ENCODE data around the gene XG.
A peak's percentile ranks its signal among the peaks of the same experiment; 100 is the strongest.
"Not testable (repeated sequence)": the region's sequence is repeated elsewhere in the genome, so short reads cannot be mapped to it uniquely, and the experiment has no call there.

Gene XG

DNA sequence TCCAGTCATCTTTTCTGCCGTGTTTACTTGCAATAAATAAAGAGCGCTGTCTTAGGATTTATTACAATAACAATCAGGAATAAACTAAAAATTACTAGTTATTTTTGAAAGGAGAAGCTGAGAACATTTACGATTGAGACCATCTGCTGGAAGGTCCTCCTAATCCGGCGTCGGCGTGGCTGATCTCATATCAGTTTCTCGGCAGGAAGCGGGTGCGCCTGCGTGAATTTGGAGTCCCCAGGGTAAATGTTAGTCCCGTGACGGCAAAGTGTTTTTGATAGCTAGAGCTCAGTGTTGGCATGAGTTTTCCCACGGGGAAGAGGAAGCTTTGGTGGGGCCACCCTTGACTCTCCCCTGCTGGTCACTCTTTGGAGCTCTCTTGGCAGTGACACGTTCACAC is 45.0 kb downstream of the XG start:
- H3K9me3 ChIP-seq (ENCODE audit: control insufficient read depth, insufficient read depth, low read length); H3K9ac ChIP-seq (ENCODE audit: low read depth, low read length); H3K27ac ChIP-seq (ENCODE audit: low read depth, low read length); H3K4me3 ChIP-seq (ENCODE audit: low read depth, low read length); H3K27me3 ChIP-seq (ENCODE audit: control insufficient read depth, insufficient read depth, low read length); H3K36me3 ChIP-seq (ENCODE audit: control insufficient read depth, insufficient read depth, low read length): not testable (repeated sequence)
- H3K4me1 ChIP-seq (ENCODE audit: control insufficient read depth, insufficient read depth, low read length) = peaks cover 33% of the 10 kb centered on the region

DNA sequence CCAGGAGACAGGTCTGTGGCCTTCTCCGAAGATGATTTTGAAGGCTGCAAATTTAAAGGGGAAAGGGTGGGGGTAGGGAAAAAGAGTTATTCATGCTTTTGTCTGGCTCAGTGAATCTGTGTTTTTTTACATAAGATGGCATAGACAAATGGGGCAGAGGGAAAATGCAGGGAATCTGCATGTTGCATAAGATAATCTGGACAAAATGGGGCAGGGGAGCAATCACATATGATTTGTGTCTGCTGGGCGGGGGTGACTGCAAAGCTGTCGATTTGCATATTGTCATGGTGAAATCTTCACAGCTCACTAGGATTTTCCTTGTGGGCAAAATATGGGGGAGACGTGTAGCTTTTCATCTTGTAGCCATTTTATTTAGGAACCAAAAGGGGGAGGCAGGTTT is 47.5 kb downstream of the XG start:
- no peaks in the 10 kb centered on the region for H3K27me3 ChIP-seq (ENCODE audit: control insufficient read depth, insufficient read depth, low read length)
- H3K9me3 ChIP-seq (ENCODE audit: control insufficient read depth, insufficient read depth, low read length) = no peaks in the 10 kb centered on the region
- no peak overlapping the region for H3K4me3 ChIP-seq (ENCODE audit: low read depth, low read length)
- peak overlapping the region; percentile 94 for H3K27ac ChIP-seq (ENCODE audit: low read depth, low read length)
- H3K4me1 ChIP-seq (ENCODE audit: control insufficient read depth, insufficient read depth, low read length) = peaks cover 38% of the 10 kb centered on the region
- peak overlapping the region; percentile 67 for H3K9ac ChIP-seq (ENCODE audit: low read depth, low read length)
- H3K36me3 ChIP-seq (ENCODE audit: control insufficient read depth, insufficient read depth, low read length) = no peaks in the 10 kb centered on the region

GRCh38 chrX:2799980-2800379 is 48.1 kb downstream of the XG start:
- Histone ChIP-seq H3K9ac (ENCODE audit: low read depth, low read length) (peak overlapping the region; percentile 67), H3K27ac (ENCODE audit: low read depth, low read length) (peak overlapping the region; percentile 94), H3K4me3 (ENCODE audit: low read depth, low read length) (peak overlapping the region; percentile 35; the same call in 1 of the 2 replicates), H3K4me1 (ENCODE audit: control insufficient read depth, insufficient read depth, low read length) (peaks cover 41% of the 10 kb centered on the region)
- H3K27me3 ChIP-seq (ENCODE audit: control insufficient read depth, insufficient read depth, low read length); H3K36me3 ChIP-seq (ENCODE audit: control insufficient read depth, insufficient read depth, low read length); H3K9me3 ChIP-seq (ENCODE audit: control insufficient read depth, insufficient read depth, low read length): not testable (repeated sequence)

- no peaks in the 10 kb centered on the region for H3K27me3 ChIP-seq (ENCODE audit: control insufficient read depth, insufficient read depth, low read length)
- peaks cover 48% of the 10 kb centered on the region for H3K4me1 ChIP-seq (ENCODE audit: control insufficient read depth, insufficient read depth, low read length)
- H3K4me3 ChIP-seq (ENCODE audit: low read depth, low read length) = peak overlapping the region; percentile 35
- peak overlapping the region; percentile 94 for H3K27ac ChIP-seq (ENCODE audit: low read depth, low read length)
- no peaks in the 10 kb centered on the region for H3K9me3 ChIP-seq (ENCODE audit: control insufficient read depth, insufficient read depth, low read length)
- peak overlapping the region; percentile 60 for H3K9ac ChIP-seq (ENCODE audit: low read depth, low read length)
- H3K36me3 ChIP-seq (ENCODE audit: control insufficient read depth, insufficient read depth, low read length) = no peaks in the 10 kb centered on the region
These were observed 49.4 kb downstream of the XG start for GRCh38 chrX:2801223-2801622.

DNA sequence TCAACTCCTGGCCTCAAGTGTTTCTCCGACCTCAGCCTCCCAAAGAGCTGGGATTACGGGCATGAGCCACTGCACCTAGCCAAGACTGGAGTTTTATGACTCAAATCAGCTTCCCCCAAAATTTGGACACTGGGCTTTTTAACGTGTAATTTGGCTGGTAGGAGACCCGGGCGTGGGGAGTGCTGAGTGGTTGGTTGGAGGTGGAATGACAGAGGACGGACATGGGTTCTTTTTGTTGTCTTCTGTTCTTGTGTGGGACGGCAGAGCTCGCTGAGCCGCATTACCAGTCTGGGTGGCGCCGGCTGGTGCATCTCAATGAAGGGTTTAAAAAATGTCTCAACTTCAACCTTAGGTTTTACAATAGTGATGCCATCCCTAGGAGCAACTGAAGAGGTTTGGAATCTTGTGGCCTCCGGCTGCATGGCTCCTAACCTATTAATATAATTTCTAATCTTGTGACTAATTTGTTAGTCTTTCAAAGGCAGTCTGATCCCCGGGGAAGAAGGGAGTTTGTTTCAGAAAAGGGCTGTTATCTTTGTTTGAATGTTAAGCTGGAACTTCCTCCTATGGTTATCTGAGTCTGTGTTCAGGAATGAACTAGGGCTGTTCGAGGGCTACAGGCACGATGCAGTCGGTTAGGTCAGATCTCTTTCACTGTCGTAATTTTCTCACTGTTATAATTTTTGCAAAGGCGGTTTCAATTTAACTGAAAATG is 50.7 kb downstream of the XG start:
- not testable (repeated sequence) for H3K27me3 ChIP-seq (ENCODE audit: control insufficient read depth, insufficient read depth, low read length); H3K9me3 ChIP-seq (ENCODE audit: control insufficient read depth, insufficient read depth, low read length); H3K9ac ChIP-seq (ENCODE audit: low read depth, low read length); H3K4me3 ChIP-seq (ENCODE audit: low read depth, low read length); H3K36me3 ChIP-seq (ENCODE audit: control insufficient read depth, insufficient read depth, low read length)
- H3K4me1 ChIP-seq (ENCODE audit: control insufficient read depth, insufficient read depth, low read length) = peaks cover 52% of the 10 kb centered on the region
- peak overlapping the region; percentile 93 for H3K27ac ChIP-seq (ENCODE audit: low read depth, low read length)

- not testable (repeated sequence) for H3K9me3 ChIP-seq (ENCODE audit: control insufficient read depth, insufficient read depth, low read length); H3K4me3 ChIP-seq (ENCODE audit: low read depth, low read length); H3K36me3 ChIP-seq (ENCODE audit: control insufficient read depth, insufficient read depth, low read length); H3K27me3 ChIP-seq (ENCODE audit: control insufficient read depth, insufficient read depth, low read length)
- H3K27ac ChIP-seq (ENCODE audit: low read depth, low read length) = peak overlapping the region; percentile 93
- H3K4me1 ChIP-seq (ENCODE audit: control insufficient read depth, insufficient read depth, low read length) = peaks cover 52% of the 10 kb centered on the region
- 0 out of 2 replicates have a peak overlapping the region, but pooled peaks have one; percentile 27 for H3K9ac ChIP-seq (ENCODE audit: low read depth, low read length)
These were observed 51.6 kb downstream of the XG start for GRCh38 chrX:2803486-2803885.

- not testable (repeated sequence) for H3K4me3 ChIP-seq (ENCODE audit: low read depth, low read length); H3K27me3 ChIP-seq (ENCODE audit: control insufficient read depth, insufficient read depth, low read length); H3K36me3 ChIP-seq (ENCODE audit: control insufficient read depth, insufficient read depth, low read length); H3K9me3 ChIP-seq (ENCODE audit: control insufficient read depth, insufficient read depth, low read length)
- Histone ChIP-seq H3K4me1 (ENCODE audit: control insufficient read depth, insufficient read depth, low read length) (peaks cover 46% of the 10 kb centered on the region), H3K9ac (ENCODE audit: low read depth, low read length) (peak overlapping the region; percentile 56; the same call in 1 of the 2 replicates), H3K27ac (ENCODE audit: low read depth, low read length) (peak overlapping the region; percentile 93)
These were observed 52.4 kb downstream of the XG start for GRCh38 chrX:2804106-2804843.

DNA sequence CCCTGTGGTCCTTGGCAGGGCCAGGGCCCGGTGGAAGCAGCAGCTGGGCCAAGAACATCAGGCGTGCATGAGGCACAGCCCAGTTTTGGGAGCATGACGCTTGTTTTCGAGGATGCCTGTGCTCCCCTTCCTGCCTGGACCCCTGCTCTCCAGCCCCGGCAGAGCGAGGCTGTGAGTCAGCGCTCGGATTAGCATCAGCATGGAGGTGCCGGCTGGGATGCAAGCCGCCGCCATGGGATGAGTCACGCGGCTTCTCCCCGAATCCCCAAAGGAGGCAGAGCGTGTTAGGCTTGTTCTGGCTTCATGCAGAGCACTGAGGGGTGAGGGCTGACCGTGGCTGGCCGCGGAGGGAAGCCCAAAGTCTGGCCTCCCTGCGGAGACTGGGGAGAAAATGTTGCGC is 53.0 kb downstream of the XG start:
- not testable (repeated sequence) for H3K36me3 ChIP-seq (ENCODE audit: control insufficient read depth, insufficient read depth, low read length); H3K27me3 ChIP-seq (ENCODE audit: control insufficient read depth, insufficient read depth, low read length); H3K9me3 ChIP-seq (ENCODE audit: control insufficient read depth, insufficient read depth, low read length); H3K4me3 ChIP-seq (ENCODE audit: low read depth, low read length)
- Histone ChIP-seq H3K4me1 (ENCODE audit: control insufficient read depth, insufficient read depth, low read length) (peaks cover 40% of the 10 kb centered on the region), H3K27ac (ENCODE audit: low read depth, low read length) (peak overlapping the region; percentile 93), H3K9ac (ENCODE audit: low read depth, low read length) (peak overlapping the region; percentile 56; the same call in 1 of the 2 replicates)

DNA sequence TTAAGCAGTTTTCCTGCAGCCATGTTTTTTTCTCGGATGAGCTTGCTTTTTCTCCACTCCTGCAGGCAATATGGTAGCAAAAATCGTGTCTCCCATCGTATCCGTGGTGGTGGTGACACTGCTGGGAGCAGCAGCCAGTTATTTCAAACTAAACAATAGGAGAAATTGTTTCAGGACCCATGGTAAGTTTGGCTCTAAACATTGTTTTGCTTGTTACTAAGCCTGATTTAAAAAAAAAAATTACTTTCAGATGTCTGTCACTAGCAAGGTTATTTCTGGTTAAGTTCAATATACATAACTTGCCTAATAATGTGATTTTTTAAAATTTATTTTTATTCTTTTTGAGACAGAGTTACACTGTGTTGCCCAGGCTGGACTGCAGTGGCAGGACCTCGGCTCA is 59.4 kb downstream of the XG start:
- H3K9me3 ChIP-seq (ENCODE audit: control insufficient read depth, insufficient read depth, low read length) = no peaks in the 10 kb centered on the region
- H3K4me3 ChIP-seq (ENCODE audit: low read depth, low read length) = no peak overlapping the region
- H3K9ac ChIP-seq (ENCODE audit: low read depth, low read length) = no peak overlapping the region
- no peak overlapping the region for H3K27ac ChIP-seq (ENCODE audit: low read depth, low read length)
- H3K27me3 ChIP-seq (ENCODE audit: control insufficient read depth, insufficient read depth, low read length) = no peaks in the 10 kb centered on the region
- H3K4me1 ChIP-seq (ENCODE audit: control insufficient read depth, insufficient read depth, low read length) = peaks cover 15% of the 10 kb centered on the region
- no peaks in the 10 kb centered on the region for H3K36me3 ChIP-seq (ENCODE audit: control insufficient read depth, insufficient read depth, low read length)

GRCh38 chrX:2812161-2812907 is 60.5 kb downstream of the XG start:
- Histone ChIP-seq H3K9ac (ENCODE audit: low read depth, low read length) (peak overlapping the region; percentile 63), H3K4me1 (ENCODE audit: control insufficient read depth, insufficient read depth, low read length) (peaks cover 11% of the 10 kb centered on the region), H3K27ac (ENCODE audit: low read depth, low read length) (peak overlapping the region; percentile 59)
- not testable (repeated sequence) for H3K9me3 ChIP-seq (ENCODE audit: control insufficient read depth, insufficient read depth, low read length); H3K27me3 ChIP-seq (ENCODE audit: control insufficient read depth, insufficient read depth, low read length); H3K4me3 ChIP-seq (ENCODE audit: low read depth, low read length); H3K36me3 ChIP-seq (ENCODE audit: control insufficient read depth, insufficient read depth, low read length)

DNA sequence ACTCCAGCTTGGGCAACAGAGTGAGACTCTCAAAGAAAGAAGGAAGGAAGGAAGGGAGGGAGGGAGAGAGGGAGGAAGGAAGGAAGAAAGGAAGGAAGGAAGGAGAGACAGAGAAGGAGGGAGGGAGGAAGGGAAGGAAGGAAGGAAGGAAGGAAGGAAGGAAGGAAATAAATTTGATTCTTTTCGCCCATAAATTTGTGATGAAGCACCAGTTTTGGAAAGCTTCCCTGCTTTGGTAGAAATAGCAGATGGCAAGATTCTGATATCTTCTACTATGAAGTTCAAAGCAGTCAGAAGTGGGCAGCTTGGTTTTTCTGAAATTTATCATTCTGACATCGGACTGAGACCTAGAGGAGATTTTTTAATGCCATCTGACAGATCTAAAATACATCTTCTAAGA is 65.2 kb downstream of the XG start:
- no peaks in the 10 kb centered on the region for H3K36me3 ChIP-seq (ENCODE audit: control insufficient read depth, insufficient read depth, low read length)
- no peak overlapping the region for H3K27ac ChIP-seq (ENCODE audit: low read depth, low read length)
- no peaks in the 10 kb centered on the region for H3K9me3 ChIP-seq (ENCODE audit: control insufficient read depth, insufficient read depth, low read length)

More for the DNA sequence above, 65.2 kb downstream of the XG start:
- Histone ChIP-seq H3K4me1 (ENCODE audit: control insufficient read depth, insufficient read depth, low read length) (peaks cover 7% of the 10 kb centered on the region), H3K4me3 (ENCODE audit: low read depth, low read length) (no peak overlapping the region), H3K27me3 (ENCODE audit: control insufficient read depth, insufficient read depth, low read length) (no peaks in the 10 kb centered on the region), H3K9ac (ENCODE audit: low read depth, low read length) (no peak overlapping the region)
